ENCODE results near the gene PUM2. TPM values are rescaled to one million over a fixed set of nuclear protein-coding genes. Genes with fewer than 3 reads are reported as not detected.

The PUM2 gene
- polyA plus RNA-seq, 1 donor (not counting 4 experiments of a cell fraction or from before 2014, with no cell fraction given), result 47.5 TPM

DNA sequence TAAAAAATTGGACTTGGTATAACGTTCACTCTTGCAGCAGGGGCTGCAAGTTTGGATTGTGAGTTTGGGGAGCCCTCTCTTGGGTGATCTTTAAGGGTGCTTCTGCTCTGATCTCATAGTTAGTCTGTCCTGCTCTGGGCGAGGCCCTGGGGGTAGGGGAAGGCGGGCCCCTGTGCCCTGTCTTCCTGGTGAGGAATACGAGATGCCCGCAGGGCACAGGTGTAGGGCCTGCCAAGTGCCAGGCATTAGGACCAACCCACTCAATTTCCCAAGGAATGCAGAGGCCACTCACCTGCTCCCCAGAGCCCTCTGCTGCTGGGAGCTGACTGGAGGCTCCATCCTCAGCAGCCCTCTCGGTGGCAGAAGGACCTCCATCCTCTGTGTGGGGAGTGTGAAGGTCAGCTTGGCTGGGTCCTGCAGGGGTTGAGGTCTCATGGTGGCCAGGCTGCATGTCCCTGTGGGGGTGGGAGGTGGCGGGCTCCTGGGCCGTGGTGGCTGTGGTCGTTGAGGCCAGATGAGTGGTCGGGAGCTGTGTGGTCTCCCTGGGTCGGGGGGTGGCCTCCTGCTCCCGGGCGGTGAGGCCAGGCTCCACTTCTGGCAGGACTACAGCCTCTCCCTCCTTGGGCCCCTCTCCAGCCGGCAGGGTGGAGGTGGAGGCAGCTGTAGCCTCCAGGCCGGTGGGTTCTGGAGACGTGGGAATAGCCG lies 147.0 kb downstream of the PUM2 start:
- Histone ChIP-seq H3K36me3 (ENCODE audit: control insufficient read depth in 2 of 2, extremely low read depth in 1 of 2, insufficient read depth in 2 of 2, low read length in 2 of 2) (peaks cover 38 to 72% of the 10 kb centered on the region in 2 experiments), H3K9me3 (ENCODE audit: control insufficient read depth, low read depth, low read length) (no peaks in the 10 kb centered on the region), H3K4me3 (ENCODE audit: control insufficient read depth in 2 of 3, extremely low read depth in 1 of 3, insufficient read depth in 2 of 3, low read depth in 1 of 3, low read length in 3 of 3) (no peak overlapping the region), H2AFZ (ENCODE audit: control insufficient read depth, low read length) (no peak overlapping the region), H3K79me2 (ENCODE audit: control insufficient read depth, insufficient read depth, low read length) (peaks cover 35% of the 10 kb centered on the region), H3K9ac (ENCODE audit: control insufficient read depth, extremely low read depth, insufficient read depth, low read length) (no peak overlapping the region), H3K4me1 (ENCODE audit: control insufficient read depth, extremely low read depth, insufficient read depth, low read length) (peaks cover 31% of the 10 kb centered on the region), H3K9me1 (ENCODE audit: control insufficient read depth, extremely low read depth, insufficient read depth, low read length) (peaks cover 3% of the 10 kb centered on the region), H3K4me2 (ENCODE audit: control insufficient read depth, extremely low read depth, insufficient read depth, low read depth, low read length) (no peak overlapping the region), H4K20me1 (ENCODE audit: control insufficient read depth, extremely low read depth, insufficient read depth, low read length) (peaks cover 49% of the 10 kb centered on the region), H3K27me3 (ENCODE audit: control insufficient read depth, extremely low read depth, insufficient read depth, low read length) (no peaks in the 10 kb centered on the region), H3K27ac (ENCODE audit: control insufficient read depth, insufficient read depth, low read length) (no peak overlapping the region)
- TF ChIP-seq, protein P1, sequence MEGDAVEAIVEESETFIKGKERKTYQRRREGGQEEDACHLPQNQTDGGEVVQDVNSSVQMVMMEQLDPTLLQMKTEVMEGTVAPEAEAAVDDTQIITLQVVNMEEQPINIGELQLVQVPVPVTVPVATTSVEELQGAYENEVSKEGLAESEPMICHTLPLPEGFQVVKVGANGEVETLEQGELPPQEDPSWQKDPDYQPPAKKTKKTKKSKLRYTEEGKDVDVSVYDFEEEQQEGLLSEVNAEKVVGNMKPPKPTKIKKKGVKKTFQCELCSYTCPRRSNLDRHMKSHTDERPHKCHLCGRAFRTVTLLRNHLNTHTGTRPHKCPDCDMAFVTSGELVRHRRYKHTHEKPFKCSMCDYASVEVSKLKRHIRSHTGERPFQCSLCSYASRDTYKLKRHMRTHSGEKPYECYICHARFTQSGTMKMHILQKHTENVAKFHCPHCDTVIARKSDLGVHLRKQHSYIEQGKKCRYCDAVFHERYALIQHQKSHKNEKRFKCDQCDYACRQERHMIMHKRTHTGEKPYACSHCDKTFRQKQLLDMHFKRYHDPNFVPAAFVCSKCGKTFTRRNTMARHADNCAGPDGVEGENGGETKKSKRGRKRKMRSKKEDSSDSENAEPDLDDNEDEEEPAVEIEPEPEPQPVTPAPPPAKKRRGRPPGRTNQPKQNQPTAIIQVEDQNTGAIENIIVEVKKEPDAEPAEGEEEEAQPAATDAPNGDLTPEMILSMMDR (optimal IDR thresholded peaks at IDR 0.05 in 1 of 3, IDR thresholded peaks at IDR 0.05 in 1 of 3, conservative IDR thresholded peaks at IDR 0.05 in 1 of 3; ENCODE audit: extremely low read depth in 1 of 3, insufficient read depth in 2 of 3, low read length in 3 of 3), result no peak
- TF ChIP-seq EZH2 (IDR thresholded peaks at IDR 0.05; ENCODE audit: low read length), result no peak
- DNase-seq (ENCODE audit: low read depth, low spot score) (no peak), FAIRE-seq (no peak)
- dilution Hi-C loops (cut with MboI; ENCODE audit: extremely low pct_ligation_motif_present, low sequenced_read_pairs), result no loop called here

DNA sequence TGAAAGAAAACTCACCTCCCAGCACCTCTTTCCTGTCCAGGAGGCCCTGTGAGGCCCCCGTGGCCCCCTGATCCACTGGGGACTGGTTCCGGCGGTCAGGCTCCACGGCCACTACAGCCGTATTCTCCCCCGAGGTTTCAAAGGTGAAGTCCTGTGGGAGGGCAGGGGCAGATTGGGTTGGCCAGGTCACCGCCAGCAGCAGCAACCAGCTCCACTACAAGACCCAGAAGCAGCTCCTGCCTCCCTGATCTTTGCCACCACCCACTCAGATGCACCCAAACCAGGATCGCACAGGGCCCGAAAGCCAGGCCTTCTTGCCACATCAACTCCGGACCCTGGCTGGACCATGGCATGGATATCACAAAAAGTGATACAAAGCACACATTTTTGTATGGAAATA lies 147.6 kb downstream of the PUM2 start:
- dilution Hi-C loops (cut with MboI; ENCODE audit: extremely low pct_ligation_motif_present, low sequenced_read_pairs), result no loop called here
- no peaks in the 10 kb centered on the region for H3K27me3 ChIP-seq (ENCODE audit: control insufficient read depth, extremely low read depth, insufficient read depth, low read length)
- peaks cover 36 to 66% of the 10 kb centered on the region in 2 experiments for H3K36me3 ChIP-seq (ENCODE audit: control insufficient read depth in 2 of 2, extremely low read depth in 1 of 2, insufficient read depth in 2 of 2, low read length in 2 of 2)
- H3K79me2 ChIP-seq (ENCODE audit: control insufficient read depth, insufficient read depth, low read length), result peaks cover 29% of the 10 kb centered on the region
- no peaks in the 10 kb centered on the region for H3K9me3 ChIP-seq (ENCODE audit: control insufficient read depth, low read depth, low read length)
- H3K4me3 ChIP-seq (ENCODE audit: control insufficient read depth in 2 of 3, extremely low read depth in 1 of 3, insufficient read depth in 2 of 3, low read depth in 1 of 3, low read length in 3 of 3), result no peak overlapping the region
- H3K4me1 ChIP-seq (ENCODE audit: control insufficient read depth, extremely low read depth, insufficient read depth, low read length), result peaks cover 29% of the 10 kb centered on the region
- peaks cover 3% of the 10 kb centered on the region for H3K9me1 ChIP-seq (ENCODE audit: control insufficient read depth, extremely low read depth, insufficient read depth, low read length)
- peaks cover 47% of the 10 kb centered on the region for H4K20me1 ChIP-seq (ENCODE audit: control insufficient read depth, extremely low read depth, insufficient read depth, low read length)
- no peak for TF ChIP-seq EZH2 (IDR thresholded peaks at IDR 0.05; ENCODE audit: low read length)
- TF ChIP-seq, protein P1 (optimal IDR thresholded peaks at IDR 0.05 in 1 of 3, IDR thresholded peaks at IDR 0.05 in 1 of 3, conservative IDR thresholded peaks at IDR 0.05 in 1 of 3; ENCODE audit: extremely low read depth in 1 of 3, insufficient read depth in 2 of 3, low read length in 3 of 3), result no peak
- no peak for DNase-seq (ENCODE audit: low read depth, low spot score)
- H3K4me2 ChIP-seq (ENCODE audit: control insufficient read depth, extremely low read depth, insufficient read depth, low read depth, low read length), result no peak overlapping the region
- H3K27ac ChIP-seq (ENCODE audit: control insufficient read depth, insufficient read depth, low read length), result no peak overlapping the region
- FAIRE-seq, result no peak
- H3K9ac ChIP-seq (ENCODE audit: control insufficient read depth, extremely low read depth, insufficient read depth, low read length), result no peak overlapping the region
- no peak overlapping the region for H2AFZ ChIP-seq (ENCODE audit: control insufficient read depth, low read length)
